Thyroid gland (tissue), 4 donors: ENCODE results near the gene FHIT. TPM values are rescaled to one million over a fixed set of nuclear protein-coding genes. Genes with fewer than 3 reads are reported as not detected.

ENCODE experiments used
- DNase-seq, 2 donors: peaks; one replicate each; pipeline ENCODE4 v3.0.0-alpha.2; 2019
- H3K27ac ChIP-seq, 3 donors: fragments of 200-600 bp; sonication (generic); 1 replicate in 2 of 3; 2 replicates in 1 of 3; pipeline ENCODE4 v1.5.1; 2016 to 2019; ENCODE audit warnings: mild to moderate bottlenecking in 1 of 3, moderate library complexity in 1 of 3
- H3K27me3 ChIP-seq: fragments of 200-600 bp; sonication (generic); one replicate; pipeline ENCODE4 v1.5.1; 2019
- H3K36me3 ChIP-seq, 2 donors: fragments of 200-600 bp; sonication (generic); one replicate each; pipeline ENCODE4 v1.5.1; 2016 to 2019
- H3K4me1 ChIP-seq, 2 donors: fragments of 200-600 bp; sonication (generic); one replicate each; pipeline ENCODE4 v1.5.1; 2017 to 2019
- H3K4me3 ChIP-seq, 3 donors: fragments of 200-600 bp; sonication (generic); replicated peaks in 1 of 3; 1 replicate in 2 of 3; 2 replicates in 1 of 3; pipeline ENCODE4 v1.5.1; 2016; ENCODE audit warnings: mild to moderate bottlenecking in 1 of 3
- H3K9me3 ChIP-seq: fragments of 200-600 bp; sonication (generic); one replicate; pipeline ENCODE4 v1.5.1; 2017
- POLR2A ChIP-seq, 2 donors: fragments of 450-650 bp; IDR thresholded peaks; one replicate each; pipeline ENCODE4 v1.6.1; 2017; ENCODE audit warnings: antibody characterized with exemption in 2 of 2, mild to moderate bottlenecking in 2 of 2, moderate library complexity in 1 of 2
- WGBS, 2 donors: methylation state at CpG; one replicate each; pipeline ENCODE4 v1.1.5; 2017; 5-methylcytosine and 5-hydroxymethylcytosine counted together
- intact Hi-C: fragments of 100-400 bp; cut with DNase I; formaldehyde crosslinking; loops from one replicate; pipeline ENCODE4 v1.15.1; 2023
- total RNA-seq, 4 donors: library from RNA; depleted of rRNA; stranded (reverse); fragments of >200 nt; gene quantifications; one replicate each; pipeline ENCODE4 v1.2.3, GENCODE V29; 2016
- TF ChIP-seq, protein P1 (sequence below), 6 experiments: fragments of 200-600 bp in 3 of 6; fragments of 450-650 bp in 3 of 6; sonication (generic) in 3 of 6; IDR thresholded peaks; one replicate each; pipeline ENCODE4 v1.5.1; 2016 to 2019; ENCODE audit warnings: antibody characterized with exemption in 6 of 6, mild to moderate bottlenecking in 2 of 6, inconsistent platforms in 1 of 6, moderate library complexity in 1 of 6

Gene FHIT
- total RNA-seq, 4 donors from 2014 or later, result 12.2 to 18.9 (median 16.2) TPM

DNA sequence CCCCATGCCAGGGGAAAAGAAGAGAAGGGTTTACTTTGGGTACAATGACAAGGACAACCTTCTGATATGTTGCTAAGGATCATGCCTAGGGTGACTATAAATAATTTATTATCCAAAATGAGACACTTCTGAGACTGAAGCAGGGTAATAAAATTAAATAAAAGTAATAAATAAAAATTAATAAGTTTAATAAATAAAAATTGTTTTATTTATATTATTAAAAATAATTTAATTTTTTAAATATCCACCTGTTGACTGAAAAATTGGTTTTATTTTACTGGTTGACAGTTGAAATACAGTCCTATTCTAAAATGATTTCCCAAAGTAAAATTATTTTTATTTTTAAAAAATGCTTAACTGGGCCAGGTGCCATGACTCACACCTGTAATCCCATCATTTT, 102.0 kb downstream of the FHIT start:
- H3K27ac ChIP-seq, result no peak overlapping the region
- no peaks in the 10 kb centered on the region for H3K27me3 ChIP-seq
- H3K4me1 ChIP-seq, result no peaks in the 10 kb centered on the region
- H3K4me3 ChIP-seq, result no peak overlapping the region
- TF ChIP-seq, protein P1, sequence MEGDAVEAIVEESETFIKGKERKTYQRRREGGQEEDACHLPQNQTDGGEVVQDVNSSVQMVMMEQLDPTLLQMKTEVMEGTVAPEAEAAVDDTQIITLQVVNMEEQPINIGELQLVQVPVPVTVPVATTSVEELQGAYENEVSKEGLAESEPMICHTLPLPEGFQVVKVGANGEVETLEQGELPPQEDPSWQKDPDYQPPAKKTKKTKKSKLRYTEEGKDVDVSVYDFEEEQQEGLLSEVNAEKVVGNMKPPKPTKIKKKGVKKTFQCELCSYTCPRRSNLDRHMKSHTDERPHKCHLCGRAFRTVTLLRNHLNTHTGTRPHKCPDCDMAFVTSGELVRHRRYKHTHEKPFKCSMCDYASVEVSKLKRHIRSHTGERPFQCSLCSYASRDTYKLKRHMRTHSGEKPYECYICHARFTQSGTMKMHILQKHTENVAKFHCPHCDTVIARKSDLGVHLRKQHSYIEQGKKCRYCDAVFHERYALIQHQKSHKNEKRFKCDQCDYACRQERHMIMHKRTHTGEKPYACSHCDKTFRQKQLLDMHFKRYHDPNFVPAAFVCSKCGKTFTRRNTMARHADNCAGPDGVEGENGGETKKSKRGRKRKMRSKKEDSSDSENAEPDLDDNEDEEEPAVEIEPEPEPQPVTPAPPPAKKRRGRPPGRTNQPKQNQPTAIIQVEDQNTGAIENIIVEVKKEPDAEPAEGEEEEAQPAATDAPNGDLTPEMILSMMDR (IDR thresholded peaks at IDR 0.05), result no peak
- TF ChIP-seq POLR2A (IDR thresholded peaks at IDR 0.05), result no peak
- intact Hi-C loops, result no loop called here
- DNase-seq, result no peak
- no peaks in the 10 kb centered on the region for H3K9me3 ChIP-seq
- no peaks in the 10 kb centered on the region for H3K36me3 ChIP-seq

DNA sequence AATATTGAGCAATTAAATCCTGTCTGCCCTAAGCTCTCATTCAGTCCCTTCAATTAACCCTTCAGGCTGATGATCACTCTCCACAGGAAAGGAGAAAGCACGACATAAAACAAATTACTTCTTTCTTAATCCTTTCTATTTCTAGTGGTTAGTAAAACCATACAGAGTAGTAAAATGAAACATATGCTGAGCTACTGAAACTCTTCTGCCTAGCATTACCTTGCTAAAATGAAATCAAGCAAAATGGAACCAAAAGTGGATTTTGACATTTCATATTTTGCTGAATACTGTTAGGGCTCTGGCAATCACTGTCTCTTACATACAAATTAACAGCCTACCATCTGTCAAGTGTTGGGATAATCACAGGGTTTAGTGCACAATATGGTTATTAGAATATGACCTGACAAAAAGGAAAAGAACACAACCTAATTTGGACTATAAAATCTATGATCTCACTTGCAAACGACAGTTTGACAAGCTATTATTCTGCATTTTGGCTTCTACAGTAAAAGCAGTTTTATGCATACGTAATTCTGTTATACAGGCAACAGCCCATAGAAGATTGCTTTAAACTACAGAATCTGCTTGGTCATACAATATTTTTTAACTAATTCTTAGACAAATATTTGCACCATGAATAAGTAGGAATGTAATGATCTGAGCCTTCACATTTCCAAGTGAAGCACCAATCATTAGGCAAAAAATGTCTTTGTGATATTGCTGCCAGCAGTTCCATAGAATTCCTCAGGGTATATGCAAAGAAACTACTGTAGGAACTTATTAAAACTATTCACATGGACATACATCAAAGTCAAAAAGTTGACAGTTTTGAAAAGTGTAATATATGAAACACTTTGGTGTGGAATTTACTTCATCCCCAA, 105.0 kb downstream of the FHIT start:
- no peaks in the 10 kb centered on the region for H3K9me3 ChIP-seq
- intact Hi-C loops, result no loop called here
- DNase-seq, result no peak
- H3K4me1 ChIP-seq, result no peaks in the 10 kb centered on the region
- WGBS, 2 donors, result 74 to 88% methylated on average over 3 of the region's 3 CpGs
- H3K27ac ChIP-seq, result no peak overlapping the region
- no peak overlapping the region for H3K4me3 ChIP-seq
- no peaks in the 10 kb centered on the region for H3K27me3 ChIP-seq
- H3K36me3 ChIP-seq, result no peaks in the 10 kb centered on the region
- no peak for TF ChIP-seq POLR2A (IDR thresholded peaks at IDR 0.05)
- TF ChIP-seq, protein P1 (IDR thresholded peaks at IDR 0.05), result no peak

DNA sequence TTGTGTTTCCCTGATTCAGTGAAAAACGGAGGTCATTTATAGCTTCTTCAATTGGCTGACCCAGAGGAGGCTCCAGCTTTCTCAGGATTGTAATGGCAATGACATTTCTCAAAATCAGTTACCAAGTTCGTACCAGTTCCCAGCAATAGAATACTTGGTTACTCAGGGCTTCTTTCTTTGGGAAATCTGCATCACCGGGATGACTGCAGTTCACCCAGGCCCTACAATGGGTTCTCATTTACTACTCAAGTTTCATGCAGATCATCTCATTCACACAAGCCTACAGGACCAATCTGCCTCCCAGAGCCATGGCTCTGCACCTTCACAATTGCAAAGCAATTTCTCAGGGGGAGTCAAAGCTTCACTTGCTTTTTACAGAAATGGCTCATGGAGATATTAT, 109.6 kb downstream of the FHIT start:
- DNase-seq, result no peak
- Histone ChIP-seq H3K4me1 (no peaks in the 10 kb centered on the region), H3K27ac (no peak overlapping the region), H3K36me3 (no peaks in the 10 kb centered on the region), H3K9me3 (no peaks in the 10 kb centered on the region), H3K27me3 (no peaks in the 10 kb centered on the region), H3K4me3 (no peak overlapping the region)
- intact Hi-C loops, result no loop called here
- TF ChIP-seq POLR2A (IDR thresholded peaks at IDR 0.05), result no peak
- TF ChIP-seq, protein P1 (IDR thresholded peaks at IDR 0.05), result no peak
- 70 to 71% methylated on average over 3 of the region's 3 CpGs for WGBS, 2 donors

DNA sequence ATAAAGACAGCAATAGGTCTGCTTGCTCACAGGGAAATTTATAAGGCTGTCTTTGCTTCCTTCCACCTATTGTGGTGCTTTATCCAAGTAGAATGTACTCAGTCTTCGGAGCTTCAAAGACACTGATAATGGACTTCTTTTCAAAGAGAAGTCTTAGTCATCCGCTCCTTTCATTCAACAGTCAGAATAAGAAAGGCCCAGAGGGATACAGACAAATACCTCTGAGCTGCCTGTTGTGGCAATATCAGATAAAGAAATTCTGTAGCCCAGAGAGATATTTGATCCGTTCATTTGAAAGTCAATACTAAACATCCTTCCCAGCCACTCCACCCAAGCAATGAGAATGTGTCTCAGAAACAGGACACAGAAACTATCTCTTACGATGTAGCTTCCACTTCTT, 110.0 kb downstream of the FHIT start:
- Histone ChIP-seq H3K27me3 (no peaks in the 10 kb centered on the region), H3K36me3 (no peaks in the 10 kb centered on the region), H3K27ac (no peak overlapping the region), H3K4me1 (no peaks in the 10 kb centered on the region), H3K4me3 (no peak overlapping the region), H3K9me3 (no peaks in the 10 kb centered on the region)
- TF ChIP-seq POLR2A (IDR thresholded peaks at IDR 0.05), result no peak
- TF ChIP-seq, protein P1 (IDR thresholded peaks at IDR 0.05), result no peak
- intact Hi-C loops, result no loop called here
- DNase-seq, result no peak
- WGBS, 2 donors, result 77 to 81% methylated on average over 4 of the region's 4 CpGs

DNA sequence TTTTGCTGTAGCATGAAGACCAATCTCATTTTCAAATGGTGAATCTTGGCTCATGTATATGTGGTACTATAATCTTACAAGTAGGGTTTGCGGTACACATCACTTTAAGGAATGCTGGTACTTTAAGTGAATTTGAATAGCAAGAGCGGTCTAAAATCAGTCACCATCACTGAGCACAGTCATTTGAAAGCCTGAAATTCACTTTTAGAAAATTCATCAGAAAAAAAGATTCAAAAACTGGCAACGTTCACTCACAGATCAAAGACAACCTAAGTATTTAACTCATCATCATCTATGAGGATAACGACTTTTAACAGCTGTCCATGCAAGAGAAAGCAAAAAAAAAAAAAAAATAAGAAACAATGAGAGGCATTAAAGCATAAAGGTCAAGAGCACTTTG, 111.6 kb downstream of the FHIT start:
- Histone ChIP-seq H3K4me1 (no peaks in the 10 kb centered on the region), H3K36me3 (no peaks in the 10 kb centered on the region), H3K4me3 (no peak overlapping the region), H3K9me3 (no peaks in the 10 kb centered on the region), H3K27me3 (no peaks in the 10 kb centered on the region), H3K27ac (no peak overlapping the region)
- 84 to 85% methylated on average over 4 of the region's 4 CpGs for WGBS, 2 donors
- intact Hi-C loops, result no loop called here
- DNase-seq, result no peak
- TF ChIP-seq, protein P1 (IDR thresholded peaks at IDR 0.05), result no peak
- TF ChIP-seq POLR2A (IDR thresholded peaks at IDR 0.05), result no peak
